K562 (cell line): ENCODE results near the gene CPE. TPM values are rescaled to one million over a fixed set of nuclear protein-coding genes. Genes with fewer than 3 reads are reported as not detected.

ENCODE experiments used
- ATAC-seq: fragments of 200-7000 bp; cut with Tn5 transposase; 3 replicates; pipeline ENCODE4 v1.9.1; 2020; ENCODE audit warnings: moderate library complexity
- BruUV-seq: library from RNA; stranded (reverse); fragments of 400-500 nt; replicated peaks from 2 replicates; lab custom pipeline; 2021; lab: Mats Ljungman, UMichigan
- CTCF ChIA-PET: fragments of 300-600 bp; formaldehyde crosslinking; extraction: SDS; loops from one replicate; lab custom pipeline; 2021; ENCODE audit warnings: low intra/inter-chr PET ratio; lab: Yijun Ruan, JAX
- POLR2A ChIA-PET: fragments of 300-600, 350-650 bp; sonication (Branson Sonifier 250); formaldehyde crosslinking; extraction: SDS; loops from one replicate; lab custom pipeline; 2021; ENCODE audit warnings: antibody characterized with exemption, inconsistent platforms; lab: Yijun Ruan, JAX
- DNase-seq, 4 experiments: peaks; one replicate each; pipeline versions ENCODE4 v3.0.0 to v3.0.0-alpha.2; 2011 to 2018; ENCODE audit warnings: low spot score in 3 of 4, mixed read lengths in 3 of 4; ENCODE audit errors: extremely low read depth in 1 of 4
- FAIRE-seq: peaks from 2 replicates; lab custom pipeline; 2011; peaks lifted over from hg19 to GRCh38; lab: Jason Lieb, UNC
- H2AFZ ChIP-seq: 2 replicates; pipeline ENCODE4 v1.6.0; 2011; ENCODE audit warnings: low read depth, low read length, control low read depth, inconsistent platforms
- H3K27ac ChIP-seq: fragments of 200-600 bp; 3 replicates; pipeline ENCODE4 v1.8.0; 2011; ENCODE audit warnings: low read depth, mild to moderate bottlenecking, control low read depth, inconsistent platforms, low read length, moderate library complexity, mixed read lengths; ENCODE audit errors: extremely low read depth
- H3K27me3 ChIP-seq, 2 experiments: fragments of 300-600 bp in 1 of 2; 2 replicates in 1 of 2; 3 replicates in 1 of 2; pipeline versions ENCODE4 v1.6.0 to v1.8.0; 2011; ENCODE audit warnings: inconsistent platforms in 2 of 2, low read length in 2 of 2, mild to moderate bottlenecking in 1 of 2, mixed read lengths in 1 of 2, moderate library complexity in 1 of 2; ENCODE audit not compliant: control insufficient read depth in 2 of 2, insufficient read depth in 2 of 2
- H3K36me3 ChIP-seq: fragments of 300-600 bp; 3 replicates; pipeline ENCODE4 v1.8.0; 2011; ENCODE audit warnings: mild to moderate bottlenecking, low read length, inconsistent platforms; ENCODE audit not compliant: control insufficient read depth, insufficient read depth
- H3K4me1 ChIP-seq, 2 experiments: fragments of 200-600 bp in 1 of 2; replicated peaks in 1 of 2; 2 replicates in 1 of 2; 3 replicates in 1 of 2; pipeline versions ENCODE4 v1.5.1 to v1.8.0; 2011; ENCODE audit warnings: inconsistent platforms in 2 of 2, low read length in 2 of 2, mild to moderate bottlenecking in 1 of 2, mixed read lengths in 1 of 2, moderate library complexity in 1 of 2; ENCODE audit not compliant: control insufficient read depth in 2 of 2, insufficient read depth in 2 of 2
- H3K4me2 ChIP-seq: 2 replicates; pipeline ENCODE4 v1.6.1; 2011; ENCODE audit warnings: low read length, control low read depth, inconsistent platforms, mixed read lengths; ENCODE audit not compliant: insufficient read depth
- H3K4me3 ChIP-seq: fragments of 200-600 bp; sonication (generic), shearing (Covaris generic); 2 replicates; pipeline ENCODE4 v1.5.1; 2016; ENCODE audit warnings: control low read depth, inconsistent platforms
- H3K79me2 ChIP-seq: fragments of 200-600 bp; 3 replicates; pipeline ENCODE4 v1.8.0; 2011; ENCODE audit warnings: low read length, inconsistent platforms; ENCODE audit not compliant: control insufficient read depth, insufficient read depth
- H3K9ac ChIP-seq, 2 experiments: 2 replicates each; pipeline versions ENCODE4 v1.6.0 to v1.6.1; 2011; ENCODE audit warnings: low read depth in 2 of 2, low read length in 2 of 2, control low read depth in 1 of 2, inconsistent platforms in 1 of 2, mild to moderate bottlenecking in 1 of 2, mixed read lengths in 1 of 2; ENCODE audit not compliant: insufficient read depth in 1 of 2
- H3K9me1 ChIP-seq: one replicate; pipeline ENCODE4 v1.6.0; 2011; ENCODE audit warnings: inconsistent platforms, mild to moderate bottlenecking, low read length, moderate library complexity; ENCODE audit not compliant: control insufficient read depth, insufficient read depth
- H3K9me3 ChIP-seq: replicated peaks from 2 replicates; pipeline ENCODE4 v1.5.1; 2011; ENCODE audit warnings: low read depth, low read length, inconsistent platforms; ENCODE audit not compliant: control insufficient read depth, insufficient read depth
- H4K20me1 ChIP-seq: replicated peaks from 2 replicates; pipeline ENCODE4 v1.6.1; 2011; ENCODE audit warnings: low read length, inconsistent platforms, mixed read lengths; ENCODE audit not compliant: control insufficient read depth, insufficient read depth
- C11orf30 ChIP-seq: fragments of 450-650 bp; IDR thresholded peaks from 2 replicates; pipeline ENCODE4 v1.6.1; 2016; ENCODE audit warnings: low read depth, mild to moderate bottlenecking
- KDM2B ChIP-seq: fragments of 250-450 bp; sonication (Bioruptor Pico); IDR thresholded peaks from 2 replicates; pipeline ENCODE4 v1.8.0; 2021; ENCODE audit warnings: mild to moderate bottlenecking, moderate library complexity
- MAFG ChIP-seq: fragments of 450-650 bp; conservative IDR thresholded peaks from 2 replicates; pipeline ENCODE4 v1.6.1; 2016; ENCODE audit warnings: missing genetic modification characterization, missing compliant biosample characterization
- MCM7 ChIP-seq, 2 experiments: fragments of 450-650 bp; IDR thresholded peaks; 2 replicates each; pipeline ENCODE4 v1.6.1; 2016 to 2018
- MEF2A ChIP-seq: IDR thresholded peaks from 2 replicates; pipeline ENCODE4 v1.6.1; 2011; ENCODE audit warnings: low read depth, mild to moderate bottlenecking, low read length, moderate library complexity; ENCODE audit not compliant: control insufficient read depth
- POLR2H ChIP-seq: IDR thresholded peaks from 2 replicates; pipeline ENCODE4 v1.6.1; 2016; ENCODE audit warnings: missing genetic modification characterization, low read depth, mild to moderate bottlenecking, control low read depth, missing compliant biosample characterization, moderate library complexity
- SREBF1 ChIP-seq: fragments of 150-350 bp; IDR thresholded peaks from 2 replicates; pipeline ENCODE4 v1.6.1; 2014; ENCODE audit warnings: antibody characterized with exemption, low read depth, low read length, borderline replicate concordance
- TFAM ChIP-seq: fragments of 250-450 bp; sonication (Bioruptor Pico); conservative IDR thresholded peaks from 2 replicates; pipeline ENCODE4 v1.5.0; 2021; ENCODE audit warnings: mild to moderate bottlenecking, moderate library complexity
- ZNF316 ChIP-seq: fragments of 450-650 bp; IDR thresholded peaks from 2 replicates; pipeline ENCODE4 v1.6.1; 2016
- WGBS: fragments of 100-300 bp; shearing (Covaris generic); methylation state at CpG from one replicate; pipeline ENCODE4 v1.1.6; 2016; ENCODE audit warnings: low coverage, mixed read lengths; ENCODE audit not compliant: insufficient coverage; ENCODE audit errors: missing lambda C conversion rate; 5-methylcytosine and 5-hydroxymethylcytosine counted together
- in situ Hi-C: fragments of 300-500 bp; cut with MboI; formaldehyde crosslinking; loops from 4 replicates; pipeline ENCODE4 v1.15.0; 2018; ENCODE audit warnings: inconsistent platforms, mixed read lengths
- intact Hi-C: fragments of 100-400 bp; cut with micrococcal nuclease; formaldehyde crosslinking; loops from 2 replicates; pipeline ENCODE4 v1.14.2; 2022
- polyA plus RNA-seq, 8 experiments: library from polyadenylated mRNA; depleted of rRNA in 4 of 8; stranded (reverse) in 5 of 8; unstranded in 3 of 8; fragments of >200 nt; fragmentation: Nextera tagmentation in 2 of 8; fragmentation: Illumina TruSeq in 1 of 8; extraction: Ambion mirVana in 2 of 8; extraction: Trizol in 1 of 8; gene quantifications; 2 replicates each; pipeline versions ENCODE4 v1.2.1 to v1.2.3, GENCODE V29; 2011 to 2014; ENCODE audit warnings: inconsistent platforms in 1 of 8, missing spikeins in 1 of 8
- total RNA-seq, 7 experiments: library from RNA; depleted of rRNA in 6 of 7; stranded (reverse); fragments of >200 nt in 6 of 7; fragmentation: Illumina TruSeq in 2 of 7; extraction: Trizol in 2 of 7; gene quantifications; 2 replicates each; pipeline versions ENCODE4 v1.2.1 to v1.2.3, GENCODE V29; 2011 to 2021; ENCODE audit warnings: low replicate concordance in 1 of 7
- TF ChIP-seq, protein P1 (sequence below), 2 experiments: fragments of 450-650 bp; IDR thresholded peaks; 2 replicates each; pipeline ENCODE4 v1.6.1; 2016; ENCODE audit warnings: mild to moderate bottlenecking in 2 of 2, borderline replicate concordance in 1 of 2, low read depth in 1 of 2, moderate library complexity in 1 of 2
- TF ChIP-seq, protein P2 (sequence below): fragments of 450-650 bp; IDR thresholded peaks from 2 replicates; pipeline ENCODE4 v1.6.1; 2018; ENCODE audit warnings: mild to moderate bottlenecking, low read depth; ENCODE audit not compliant: partially characterized antibody
- TF ChIP-seq, protein P3 (sequence below): fragments of 250-450 bp; sonication (Bioruptor Pico); IDR thresholded peaks from 2 replicates; pipeline ENCODE4 v1.6.1; 2021; ENCODE audit warnings: mild to moderate bottlenecking

Gene CPE
- total and polyA plus RNA-seq, 9 of the 15 experiments (the other 6 are each of a cell fraction or from before 2014, with no cell fraction given): 0.04 to 0.16 (median 0.06) TPM; not detected in 4

DNA sequence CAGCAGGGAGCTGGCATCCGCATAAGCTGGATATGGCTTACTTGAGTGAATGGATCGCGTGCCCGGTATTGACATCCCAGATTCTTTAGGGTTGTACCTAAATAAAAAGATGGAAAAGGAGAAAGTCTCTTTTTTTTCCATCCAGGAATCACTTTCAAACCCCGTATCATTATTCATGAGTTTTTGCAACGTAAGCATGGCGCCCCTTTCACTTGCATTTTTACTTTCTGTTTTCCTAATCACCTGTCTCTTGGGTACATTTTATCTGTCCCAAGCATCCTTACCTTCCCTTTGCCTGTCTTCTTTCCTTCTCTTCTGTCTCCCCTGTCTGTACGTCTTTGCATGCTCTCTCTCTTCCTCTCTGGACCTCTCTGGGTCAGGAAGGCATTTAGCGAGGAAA lies 128.6 kb downstream of the CPE start:
- no peaks in the 10 kb centered on the region for H3K9me3 ChIP-seq
- no peak overlapping the region for H3K4me3 ChIP-seq
- no peak overlapping the region for H2AFZ ChIP-seq
- no peaks in the 10 kb centered on the region for H3K36me3 ChIP-seq
- no peaks in the 10 kb centered on the region for H3K79me2 ChIP-seq
- no peak for FAIRE-seq
- ChIA-PET POLR2A (no interaction called here), CTCF (no interaction called here)
- intact Hi-C loops: no loop called here
- H3K9ac ChIP-seq: no peak overlapping the region
- H3K9me1 ChIP-seq: no peaks in the 10 kb centered on the region
- H3K4me2 ChIP-seq: no peak overlapping the region
- TF ChIP-seq, protein P1, sequence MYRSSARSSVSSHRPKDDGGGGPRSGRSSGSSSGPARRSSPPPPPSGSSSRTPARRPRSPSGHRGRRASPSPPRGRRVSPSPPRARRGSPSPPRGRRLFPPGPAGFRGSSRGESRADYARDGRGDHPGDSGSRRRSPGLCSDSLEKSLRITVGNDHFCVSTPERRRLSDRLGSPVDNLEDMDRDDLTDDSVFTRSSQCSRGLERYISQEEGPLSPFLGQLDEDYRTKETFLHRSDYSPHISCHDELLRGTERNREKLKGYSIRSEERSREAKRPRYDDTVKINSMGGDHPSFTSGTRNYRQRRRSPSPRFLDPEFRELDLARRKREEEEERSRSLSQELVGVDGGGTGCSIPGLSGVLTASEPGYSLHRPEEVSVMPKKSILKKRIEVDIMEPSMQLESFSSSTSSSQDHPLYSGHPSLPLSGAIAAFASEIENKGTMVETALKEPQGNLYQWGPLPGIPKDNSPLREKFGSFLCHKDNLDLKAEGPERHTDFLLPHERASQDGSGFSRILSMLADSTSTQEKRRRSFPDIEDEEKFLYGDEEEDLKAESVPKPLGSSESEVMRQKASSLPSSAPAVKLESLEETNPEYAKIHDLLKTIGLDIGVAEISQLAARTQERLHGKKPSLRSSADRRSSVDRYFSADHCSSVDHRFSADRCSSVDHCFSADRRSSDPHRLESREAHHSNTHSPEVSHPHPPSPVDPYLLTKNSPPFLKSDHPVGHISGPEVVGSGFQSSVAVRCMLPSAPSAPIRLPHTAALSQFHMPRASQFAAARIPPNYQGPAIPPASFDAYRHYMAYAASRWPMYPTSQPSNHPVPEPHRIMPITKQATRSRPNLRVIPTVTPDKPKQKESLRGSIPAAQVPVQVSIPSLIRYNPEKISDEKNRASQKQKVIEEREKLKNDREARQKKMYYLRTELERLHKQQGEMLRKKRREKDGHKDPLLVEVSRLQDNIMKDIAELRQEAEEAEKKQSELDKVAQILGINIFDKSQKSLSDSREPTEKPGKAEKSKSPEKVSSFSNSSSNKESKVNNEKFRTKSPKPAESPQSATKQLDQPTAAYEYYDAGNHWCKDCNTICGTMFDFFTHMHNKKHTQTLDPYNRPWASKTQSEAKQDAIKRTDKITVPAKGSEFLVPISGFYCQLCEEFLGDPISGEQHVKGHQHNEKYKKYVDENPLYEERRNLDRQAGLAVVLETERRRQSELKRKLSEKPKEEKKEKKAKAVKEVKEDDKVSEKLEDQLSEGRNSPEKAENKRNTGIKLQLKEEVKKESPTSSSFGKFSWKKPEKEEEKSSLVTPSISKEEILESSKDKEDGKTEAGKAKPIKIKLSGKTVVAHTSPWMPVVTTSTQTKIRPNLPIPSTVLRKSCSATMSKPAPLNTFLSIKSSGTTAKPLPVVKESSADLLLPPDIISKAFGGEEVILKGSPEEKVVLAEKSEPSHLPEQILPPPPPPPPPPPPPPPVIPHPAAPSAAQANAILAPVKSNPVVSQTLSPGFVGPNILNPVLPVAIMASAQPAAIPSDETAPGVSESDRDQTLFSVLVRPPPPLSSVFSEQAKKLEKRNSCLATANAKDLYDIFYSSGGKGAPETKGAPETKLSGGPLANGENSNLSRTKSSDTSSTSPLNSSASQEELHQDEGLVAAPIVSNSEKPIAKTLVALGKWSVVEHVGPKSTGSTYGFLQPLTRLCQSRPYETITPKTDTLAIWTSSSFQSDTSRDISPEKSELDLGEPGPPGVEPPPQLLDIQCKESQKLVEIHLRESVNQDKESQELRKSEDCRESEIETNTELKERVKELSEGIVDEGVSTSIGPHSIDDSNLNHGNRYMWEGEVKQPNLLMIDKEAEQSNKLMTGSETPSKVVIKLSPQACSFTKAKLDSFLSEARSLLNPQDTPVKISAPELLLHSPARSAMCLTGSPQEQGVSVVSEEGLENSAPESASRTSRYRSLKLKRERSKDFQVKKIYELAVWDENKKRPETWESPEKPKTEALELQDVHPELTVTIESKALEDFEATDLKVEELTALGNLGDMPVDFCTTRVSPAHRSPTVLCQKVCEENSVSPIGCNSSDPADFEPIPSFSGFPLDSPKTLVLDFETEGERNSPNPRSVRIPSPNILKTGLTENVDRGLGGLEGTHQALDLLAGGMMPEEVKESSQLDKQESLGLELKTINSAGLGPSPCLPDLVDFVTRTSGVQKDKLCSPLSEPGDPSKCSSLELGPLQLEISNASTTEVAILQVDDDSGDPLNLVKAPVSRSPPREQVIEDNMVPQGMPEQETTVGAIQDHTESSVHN (IDR thresholded peaks at IDR 0.05; ENCODE audit: borderline replicate concordance in 1 of 2, low read depth in 1 of 2): no peak
- TF ChIP-seq POLR2H (tag) (no peak), TFAM (CRISPR knock-in tag) (no peak), ZNF316 (peak; percentile 82), KDM2B (CRISPR knock-in tag) (no peak), MEF2A (no peak), SREBF1 (no peak), MCM7 (IDR thresholded peaks at IDR 0.05) (no peak), MAFG (tag) (peak; percentile 82), C11orf30 (peak; percentile 45; the same call in 1 of the 2 replicates)
- TF ChIP-seq, protein P2, sequence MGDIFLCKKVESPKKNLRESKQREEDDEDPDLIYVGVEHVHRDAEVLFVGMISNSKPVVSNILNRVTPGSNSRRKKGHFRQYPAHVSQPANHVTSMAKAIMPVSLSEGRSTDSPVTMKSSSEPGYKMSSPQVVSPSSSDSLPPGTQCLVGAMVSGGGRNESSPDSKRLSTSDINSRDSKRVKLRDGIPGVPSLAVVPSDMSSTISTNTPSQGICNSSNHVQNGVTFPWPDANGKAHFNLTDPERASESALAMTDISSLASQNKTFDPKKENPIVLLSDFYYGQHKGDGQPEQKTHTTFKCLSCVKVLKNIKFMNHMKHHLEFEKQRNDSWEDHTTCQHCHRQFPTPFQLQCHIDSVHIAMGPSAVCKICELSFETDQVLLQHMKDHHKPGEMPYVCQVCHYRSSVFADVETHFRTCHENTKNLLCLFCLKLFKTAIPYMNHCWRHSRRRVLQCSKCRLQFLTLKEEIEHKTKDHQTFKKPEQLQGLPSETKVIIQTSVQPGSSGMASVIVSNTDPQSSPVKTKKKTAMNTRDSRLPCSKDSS: no peak
- TF ChIP-seq, protein P3, sequence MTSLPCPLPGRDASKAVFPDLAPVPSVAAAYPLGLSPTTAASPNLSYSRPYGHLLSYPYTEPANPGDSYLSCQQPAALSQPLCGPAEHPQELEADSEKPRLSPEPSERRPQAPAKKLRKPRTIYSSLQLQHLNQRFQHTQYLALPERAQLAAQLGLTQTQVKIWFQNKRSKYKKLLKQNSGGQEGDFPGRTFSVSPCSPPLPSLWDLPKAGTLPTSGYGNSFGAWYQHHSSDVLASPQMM (CRISPR knock-in tag): no peak
- H4K20me1 ChIP-seq: no peaks in the 10 kb centered on the region
- no peak overlapping the region for H3K27ac ChIP-seq
- H3K4me1 ChIP-seq: no peaks in the 10 kb centered on the region
- no peaks in the 10 kb centered on the region; a peak in 1 of 5 replicates for H3K27me3 ChIP-seq
- WGBS: 13% methylated on average over 9 of the region's 9 CpGs
- DNase-seq: no peak
- ATAC-seq: no peak
- BruUV-seq: no TSS peak
- in situ Hi-C loops: no loop called here
